HG03060 (cell line): ENCODE data around the gene C2CD2.
"Not testable (repeated sequence)": the region's sequence is repeated elsewhere in the genome, so short reads cannot be mapped to it uniquely, and the experiment has no call there.

Experiments used
- ATAC-seq: cut with Tn5 transposase; IDR thresholded peaks from one replicate; pipeline ENCODE4 v1.9.1; 2021; ENCODE audit warnings: low read depth, moderate number of reproducible peaks; ENCODE audit not compliant: unreplicated experiment

C2CD2 gene

DNA sequence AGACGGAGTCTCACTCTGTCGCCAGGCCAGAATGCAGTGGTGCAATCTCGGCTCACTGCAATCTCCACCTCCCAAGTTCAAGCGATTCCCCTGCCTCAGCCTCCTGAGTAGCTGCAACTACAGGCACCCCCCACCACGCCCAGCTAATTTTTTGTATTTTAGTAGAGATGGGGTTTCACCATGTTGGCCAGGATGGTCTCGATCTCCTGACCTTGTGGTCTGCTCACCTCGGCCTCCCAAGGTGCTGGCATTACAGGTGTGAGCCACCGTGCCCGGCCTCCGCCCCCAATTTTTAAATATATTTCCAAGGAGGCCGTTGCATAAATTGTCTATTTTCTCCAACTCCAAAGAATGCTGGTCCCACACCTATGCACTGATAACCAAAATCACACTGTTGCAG is 5.9 kb upstream of the C2CD2 start:
- ATAC-seq = not testable (repeated sequence)

DNA sequence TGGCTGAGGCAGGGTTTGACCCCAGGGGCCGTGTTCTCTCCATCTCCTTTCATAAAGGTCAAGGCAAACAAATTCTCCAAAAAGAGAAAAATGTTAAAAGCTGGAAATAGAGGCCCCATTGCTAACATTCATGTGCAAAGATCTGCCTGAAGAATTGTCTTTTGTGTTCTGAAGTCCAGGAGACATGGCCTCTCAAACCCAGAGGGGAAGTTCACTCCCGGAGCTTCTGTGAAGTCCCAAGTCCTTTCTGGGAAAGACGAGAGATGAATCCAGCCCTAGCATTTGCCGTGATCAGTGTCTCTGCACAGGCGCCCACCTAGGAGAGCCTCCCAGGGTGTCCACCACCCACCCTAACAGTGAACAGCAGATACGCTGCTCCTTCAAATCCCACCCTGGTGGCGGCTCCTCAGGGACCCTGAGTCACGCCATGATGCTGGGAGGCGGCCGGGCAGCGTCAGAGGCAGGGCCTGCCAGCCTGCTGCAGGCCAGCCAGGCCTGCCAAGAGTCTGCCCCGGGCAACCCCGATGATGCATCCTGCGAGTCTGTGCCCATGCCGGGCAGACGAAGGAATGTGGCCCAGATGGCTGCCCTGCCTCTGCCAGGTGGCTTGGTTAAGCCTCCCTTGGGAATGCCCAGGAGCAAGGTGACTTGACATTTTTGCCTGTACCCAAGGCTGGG is 5.2 kb upstream of the C2CD2 start:
- no peak for ATAC-seq

DNA sequence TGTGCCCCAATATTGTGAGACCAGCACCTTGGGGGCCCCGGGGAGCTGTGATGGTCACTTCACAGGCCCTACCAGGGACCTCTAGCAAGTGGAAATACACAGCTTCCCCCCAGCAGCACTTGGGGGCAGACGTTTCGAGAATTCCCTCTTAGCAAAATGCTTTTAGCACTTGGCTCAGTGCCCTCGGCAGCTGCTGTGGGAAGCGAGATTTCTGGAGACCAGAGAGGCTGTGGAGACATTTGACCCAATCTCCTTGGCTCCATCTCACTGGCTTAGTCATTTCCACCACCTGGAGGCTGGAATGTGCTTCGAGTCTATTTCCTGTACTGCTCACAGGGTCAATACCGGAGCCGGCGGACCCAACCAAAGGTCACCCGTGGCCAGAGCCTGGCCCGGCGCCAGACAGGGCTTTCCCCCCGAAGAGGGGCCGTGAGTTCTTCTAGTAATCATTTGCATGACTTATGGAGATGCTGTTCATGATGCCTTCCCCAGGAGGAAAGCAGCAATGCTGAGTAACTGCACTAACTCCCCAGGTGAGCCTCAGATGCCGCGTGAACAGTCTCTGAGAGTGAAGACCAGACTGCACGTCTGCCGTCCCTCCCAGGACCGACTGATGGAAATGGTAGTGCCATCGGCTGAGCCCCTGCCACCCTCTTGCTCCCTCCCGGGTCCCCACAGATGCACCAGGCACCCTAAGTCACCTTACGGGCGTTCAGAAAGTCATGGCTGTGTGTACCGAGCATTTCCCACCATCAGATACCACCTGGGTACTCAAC is 4.4 kb upstream of the C2CD2 start:
- no peak for ATAC-seq

DNA sequence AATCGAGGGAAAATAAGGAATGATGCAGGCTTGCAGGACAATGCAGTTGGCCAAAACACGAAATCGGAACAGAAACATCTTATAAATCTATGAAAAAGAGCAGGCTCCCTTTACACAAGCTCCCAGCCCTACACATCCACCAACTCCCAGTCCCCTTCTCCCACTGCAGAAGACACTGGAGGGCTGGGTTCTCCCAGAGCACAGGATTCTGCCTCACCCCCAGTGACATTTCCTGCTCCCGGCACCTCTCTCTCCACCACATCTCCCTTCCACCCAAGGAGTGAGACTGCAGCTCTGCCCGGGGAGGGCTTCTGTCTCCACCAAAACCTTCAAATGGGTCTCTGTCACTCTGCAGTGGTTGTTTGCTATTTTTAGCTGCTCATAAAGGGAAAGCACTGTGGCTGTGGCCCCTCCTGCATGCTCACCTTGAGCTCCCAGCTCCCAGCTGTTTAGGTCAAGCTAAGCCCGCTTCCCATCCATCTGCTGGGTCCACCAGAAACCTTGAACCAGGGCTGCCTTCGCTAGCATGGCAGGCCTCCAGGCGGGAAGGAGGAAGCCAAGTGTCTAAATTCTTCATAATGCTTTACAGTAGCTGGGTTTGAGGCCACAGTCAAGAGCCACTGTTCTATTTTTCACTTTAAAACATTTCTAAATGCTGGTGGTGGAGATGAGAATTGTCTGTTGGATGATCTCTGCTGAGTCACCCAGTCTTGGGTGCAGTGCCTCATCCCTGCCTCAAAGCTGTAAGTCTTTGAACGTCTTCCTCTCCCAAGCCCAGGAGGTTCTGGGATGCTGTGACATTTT is 3.3 kb upstream of the C2CD2 start:
- ATAC-seq = no peak

DNA sequence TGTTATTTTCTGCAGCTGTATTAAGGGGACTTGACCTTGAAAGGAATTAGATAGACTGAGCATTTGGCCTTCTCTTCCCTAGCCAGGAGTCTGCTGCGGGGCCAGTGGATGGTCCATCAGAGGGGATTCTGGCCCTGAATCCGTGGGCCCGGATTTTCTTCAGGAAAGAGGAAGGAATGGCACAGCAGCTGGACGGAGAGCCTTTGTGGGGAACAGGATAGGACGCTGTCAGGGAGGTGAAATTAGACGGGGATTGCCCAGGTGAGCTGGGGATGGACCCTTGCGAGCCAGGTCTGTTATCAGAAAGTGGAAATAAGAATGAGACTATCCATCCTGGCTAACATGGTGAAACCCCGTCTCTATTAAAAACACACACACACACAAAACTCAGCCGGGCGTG is 1.7 kb upstream of the C2CD2 start:
- no peak for ATAC-seq

DNA sequence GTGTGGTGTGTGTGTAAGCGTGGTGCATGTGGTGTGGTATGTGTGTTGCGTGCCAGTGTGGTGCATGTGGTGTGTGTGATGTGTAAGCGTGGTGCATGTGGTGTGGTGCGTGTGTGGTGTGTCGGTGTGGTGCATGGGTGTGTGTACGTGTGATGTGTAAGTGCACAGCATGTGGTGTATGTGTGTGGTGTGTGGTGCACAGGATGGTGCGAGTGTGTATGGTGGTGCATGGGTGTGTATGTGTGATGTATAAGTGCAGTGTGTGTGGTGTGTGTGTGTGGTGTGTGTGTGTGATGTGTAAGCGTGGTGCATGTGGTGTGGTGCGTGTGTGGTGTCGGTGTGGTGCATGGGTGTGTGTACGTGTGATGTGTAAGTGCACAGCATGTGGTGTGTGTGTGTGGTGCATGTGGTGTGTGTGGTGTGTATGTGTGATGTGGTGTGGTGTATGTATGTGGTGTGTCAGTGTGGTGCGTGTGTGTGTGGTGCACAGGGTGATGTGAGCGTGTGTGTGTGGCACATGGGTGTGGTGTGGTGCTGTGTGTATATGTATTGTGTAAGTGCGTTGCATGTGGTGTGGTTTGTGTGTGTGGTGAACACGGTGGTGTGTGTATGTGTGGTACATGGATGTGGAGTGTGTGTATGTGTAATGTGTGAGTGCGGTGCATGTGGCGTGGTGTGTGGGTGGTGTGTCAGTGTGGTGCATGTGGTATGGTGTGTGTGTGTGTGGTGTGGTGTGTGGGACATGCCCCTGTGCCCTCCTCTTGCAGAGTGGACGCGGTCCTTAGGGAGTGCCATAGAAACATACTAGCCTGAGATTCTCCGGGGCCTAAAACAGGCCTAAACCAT is 1.1 kb upstream of the C2CD2 start:
- no peak for ATAC-seq

DNA sequence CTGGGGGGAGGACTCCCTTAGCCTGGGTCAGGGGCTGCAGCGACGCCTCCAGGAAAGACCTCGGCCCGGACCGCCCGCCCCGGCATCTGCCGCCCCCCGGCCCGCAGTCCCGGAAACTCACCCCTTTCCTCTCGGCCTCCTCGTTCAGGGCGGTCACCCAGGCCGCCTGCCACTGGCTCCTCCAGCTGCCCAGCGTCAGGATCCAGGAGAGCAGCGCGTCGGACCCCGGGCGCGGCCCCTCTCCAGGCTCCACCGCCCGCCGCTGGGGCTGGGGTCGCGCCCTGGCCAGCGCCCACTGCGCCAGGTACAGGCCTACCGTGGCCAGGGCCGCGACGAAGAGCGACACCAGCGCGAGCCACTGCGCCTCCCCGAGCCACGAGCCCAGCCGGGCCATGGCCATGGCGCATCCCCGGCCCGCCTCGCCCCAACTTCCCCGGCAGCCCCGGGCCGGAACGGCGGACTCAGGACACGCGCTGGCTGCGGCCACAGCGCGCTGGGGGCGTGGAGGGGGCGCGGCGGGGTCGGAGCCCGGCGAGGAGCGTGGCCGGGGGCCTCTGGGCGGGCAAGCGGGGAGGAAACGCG is 478 bp downstream of the C2CD2 start:
- no peak for ATAC-seq

DNA sequence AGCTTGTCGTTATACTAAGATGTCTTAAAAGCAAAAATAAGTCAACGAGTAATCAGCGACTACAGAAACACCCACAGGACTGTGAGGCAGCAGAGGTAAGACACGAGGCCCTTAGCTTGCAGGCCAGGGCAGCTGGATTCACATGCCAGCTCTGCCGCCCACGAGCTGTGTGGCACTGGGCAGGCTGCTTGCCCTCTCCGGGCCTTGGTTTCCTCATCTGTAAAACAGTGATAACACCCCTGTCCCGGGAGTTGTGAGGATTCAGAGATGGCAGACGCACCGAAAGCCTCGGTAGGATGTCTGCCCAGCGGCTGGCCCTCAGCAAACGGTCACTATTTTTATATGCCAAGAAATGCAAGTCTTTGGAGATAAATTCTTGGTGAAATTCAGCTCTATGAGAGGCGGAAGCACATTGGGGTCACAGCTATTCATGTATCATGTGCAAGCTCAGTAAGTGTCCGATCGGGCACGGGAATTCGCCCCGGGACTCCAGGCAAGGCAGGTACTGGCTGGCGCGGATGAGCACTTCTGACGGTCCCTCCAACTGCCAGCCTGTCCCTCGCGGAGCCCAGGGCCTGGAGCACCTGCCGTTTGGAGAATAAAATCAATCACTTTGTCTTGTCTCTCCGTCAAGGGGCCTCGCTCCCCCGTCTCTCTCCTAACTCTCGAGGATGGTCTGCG is 1.1 kb downstream of the C2CD2 start:
- ATAC-seq = no peak

DNA sequence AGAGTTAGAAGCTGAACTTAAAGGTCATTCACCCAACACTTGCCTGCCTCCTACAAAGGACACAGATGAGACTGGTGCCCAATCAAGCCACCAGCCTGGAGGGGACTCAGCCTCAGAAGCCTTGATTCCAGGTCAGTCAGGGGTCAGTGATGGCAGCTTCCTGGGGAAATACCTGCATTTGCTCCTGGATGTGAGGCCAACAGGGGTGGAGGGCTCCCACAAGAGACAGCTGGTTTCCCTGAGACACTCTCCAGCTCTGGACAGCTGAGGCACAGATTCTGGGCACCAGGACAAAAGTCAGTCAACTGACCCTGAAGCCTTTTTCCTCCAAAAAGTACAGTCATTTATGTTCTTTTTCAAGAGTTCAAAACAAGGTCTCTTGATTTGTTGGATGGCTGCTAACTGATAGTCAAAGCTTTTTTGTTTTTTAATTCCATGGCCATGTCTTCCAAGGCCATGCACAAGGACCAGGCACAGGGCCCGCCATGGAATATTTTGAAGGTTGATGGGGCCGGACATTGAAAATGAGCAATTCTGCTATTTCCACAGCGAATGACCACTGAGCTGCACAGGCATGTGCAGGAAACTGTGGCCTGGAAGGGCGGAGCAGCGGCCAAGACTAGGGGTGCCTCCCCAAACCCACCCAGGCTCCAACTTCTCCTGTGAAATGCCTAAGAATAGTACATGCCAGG is 1.8 kb downstream of the C2CD2 start:
- ATAC-seq = no peak

DNA sequence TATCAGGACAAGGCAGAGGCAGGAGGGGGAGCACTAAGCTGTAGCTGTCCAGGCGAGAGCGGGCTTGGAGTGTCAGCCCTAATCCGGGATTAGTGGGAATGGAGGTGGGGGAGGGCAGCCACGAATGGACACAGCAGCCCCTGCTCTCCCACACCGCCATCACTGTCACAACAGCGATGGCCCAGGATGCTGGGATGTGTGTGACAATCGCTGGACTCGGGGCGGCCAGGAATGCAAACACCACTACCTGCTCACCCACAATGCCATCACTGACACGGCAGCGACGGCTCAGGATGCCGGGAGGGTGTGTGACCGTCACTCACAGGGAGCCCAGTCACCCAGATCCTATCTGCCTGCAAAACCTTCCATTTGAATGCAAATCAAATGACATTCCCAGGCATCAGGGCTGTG is 2.9 kb downstream of the C2CD2 start:
- ATAC-seq = no peak

DNA sequence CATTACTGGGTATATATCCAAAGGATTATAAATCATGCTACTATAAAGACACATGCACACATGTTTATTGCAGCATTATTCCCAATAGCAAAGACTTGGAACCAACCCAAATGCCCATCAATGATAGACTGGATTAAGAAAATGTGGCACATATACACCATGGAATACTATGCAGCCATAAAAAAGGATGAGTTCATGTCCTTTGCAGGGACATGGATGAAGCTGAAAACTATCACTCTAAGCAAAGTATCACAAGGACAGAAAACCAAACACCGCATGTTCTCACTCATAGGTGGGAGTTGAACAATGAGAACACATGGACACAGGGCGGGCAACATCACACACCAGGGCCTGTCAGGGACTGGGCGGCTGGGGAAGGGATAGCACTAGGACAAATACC is 4.2 kb downstream of the C2CD2 start:
- not testable (repeated sequence) for ATAC-seq

DNA sequence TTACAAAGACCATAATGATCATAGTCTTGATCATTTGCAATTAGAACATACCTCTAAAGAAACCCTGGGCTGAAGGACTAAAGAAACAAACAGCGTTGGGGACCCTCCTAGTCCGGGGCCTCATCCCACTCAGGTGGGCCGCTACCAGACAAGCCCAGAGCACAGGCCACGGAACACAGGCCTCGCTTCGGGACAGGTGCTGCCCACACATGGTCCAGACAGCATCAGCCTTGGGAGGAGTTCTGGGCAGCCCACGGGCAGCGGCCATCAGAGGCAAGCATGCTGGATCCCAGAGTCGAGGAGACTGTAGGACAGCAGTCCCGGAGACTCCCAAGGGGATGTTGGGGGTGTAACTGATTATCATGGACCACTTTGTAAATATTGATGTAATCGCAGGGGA is 4.9 kb downstream of the C2CD2 start:
- ATAC-seq = no peak

DNA sequence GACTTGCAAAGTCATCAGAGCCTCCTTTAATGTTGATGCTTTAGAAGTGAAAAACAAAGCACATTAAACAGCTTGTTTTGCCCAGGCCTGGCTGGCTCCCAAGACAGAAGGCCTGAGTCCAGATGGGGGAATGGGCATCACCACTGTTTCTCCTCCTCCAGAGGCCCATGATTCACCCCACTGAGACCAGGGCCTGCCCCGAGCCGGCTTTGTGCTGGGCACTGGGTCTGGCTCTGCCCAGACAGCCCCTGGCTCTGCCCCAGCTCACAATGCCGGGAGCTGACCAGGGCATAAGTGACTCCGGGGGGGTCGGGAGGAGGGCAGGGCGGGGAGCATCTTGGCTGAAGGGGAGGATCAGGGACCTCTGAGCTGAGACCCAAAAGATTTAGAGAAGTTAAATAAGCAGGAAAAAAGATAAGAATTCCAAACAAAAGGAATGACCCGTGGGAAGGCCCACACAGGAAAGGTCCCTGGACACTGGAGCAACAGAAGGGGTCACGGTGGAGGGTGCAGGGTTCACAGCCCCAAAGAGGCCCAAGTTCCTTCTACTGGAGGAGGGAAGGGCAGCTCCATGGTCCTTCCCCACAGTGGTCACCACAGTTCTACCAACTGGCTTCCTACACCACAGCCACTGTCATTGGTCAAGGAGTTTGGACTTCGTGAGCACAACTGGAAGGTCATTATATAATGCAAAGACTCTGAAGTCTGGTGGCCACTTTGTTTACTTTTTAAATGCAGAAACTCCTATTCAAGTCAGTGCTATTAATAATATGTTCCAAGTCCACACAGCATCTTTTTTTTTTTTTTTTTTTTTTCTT is 5.5 kb downstream of the C2CD2 start:
- ATAC-seq = no peak

DNA sequence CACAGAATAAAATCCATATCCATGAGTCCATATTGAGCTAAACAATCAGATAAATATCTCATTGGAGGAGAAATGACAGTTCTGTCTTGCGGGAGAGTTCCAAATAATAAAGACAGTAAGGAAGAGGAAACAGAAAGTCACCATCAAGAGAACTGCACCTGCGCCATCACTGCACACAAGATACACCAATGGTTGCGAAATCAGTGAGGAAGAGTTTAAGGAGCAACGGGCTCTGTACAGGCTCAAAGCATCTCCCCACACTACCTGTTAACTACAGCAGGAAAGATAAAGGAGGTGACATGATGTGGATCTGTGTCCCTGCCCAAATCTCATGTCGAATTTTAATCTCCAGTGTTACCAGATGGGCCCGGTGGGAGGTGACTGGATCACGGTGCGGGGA is 7.8 kb downstream of the C2CD2 start:
- no peak for ATAC-seq

DNA sequence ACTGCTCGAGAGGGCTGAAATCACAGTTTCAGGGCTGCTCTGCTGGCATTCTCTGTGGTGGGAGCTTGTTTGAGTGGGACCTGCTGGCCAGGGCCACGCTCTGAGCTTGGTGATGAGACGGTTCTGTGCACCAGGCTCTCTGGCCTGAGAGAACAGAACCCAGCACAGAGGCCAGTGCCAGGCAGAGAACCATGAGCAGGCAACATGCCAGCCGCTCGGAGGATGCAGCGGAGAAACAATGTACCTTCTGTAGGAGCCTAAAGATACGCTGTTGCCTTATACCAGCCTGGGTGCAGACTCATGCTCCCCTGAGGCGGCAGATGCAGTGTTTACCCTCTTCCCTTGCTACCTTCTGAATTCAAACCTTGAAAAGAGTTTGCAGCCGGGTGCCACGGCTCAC is 10.0 kb downstream of the C2CD2 start:
- no peak for ATAC-seq

DNA sequence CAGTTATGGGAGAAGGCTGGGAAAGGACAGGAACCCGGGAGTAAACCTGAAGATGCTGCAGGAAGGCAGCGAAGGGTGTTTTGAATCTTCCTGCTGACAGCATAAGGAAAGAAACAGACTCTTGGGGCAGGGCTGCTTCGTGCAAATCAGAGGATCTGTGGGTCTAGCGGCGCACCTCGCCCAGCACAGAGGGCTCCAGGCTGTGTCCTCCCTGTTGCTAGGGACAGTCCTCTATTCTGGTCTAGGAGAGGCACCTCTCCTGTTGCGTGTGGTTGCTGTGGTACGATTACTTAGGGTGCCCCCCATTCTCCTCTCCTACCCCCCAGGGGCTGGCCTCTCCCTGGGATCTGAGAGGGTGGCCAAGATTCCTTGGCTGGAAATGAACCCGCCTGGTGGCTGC is 11.4 kb downstream of the C2CD2 start:
- ATAC-seq = no peak

DNA sequence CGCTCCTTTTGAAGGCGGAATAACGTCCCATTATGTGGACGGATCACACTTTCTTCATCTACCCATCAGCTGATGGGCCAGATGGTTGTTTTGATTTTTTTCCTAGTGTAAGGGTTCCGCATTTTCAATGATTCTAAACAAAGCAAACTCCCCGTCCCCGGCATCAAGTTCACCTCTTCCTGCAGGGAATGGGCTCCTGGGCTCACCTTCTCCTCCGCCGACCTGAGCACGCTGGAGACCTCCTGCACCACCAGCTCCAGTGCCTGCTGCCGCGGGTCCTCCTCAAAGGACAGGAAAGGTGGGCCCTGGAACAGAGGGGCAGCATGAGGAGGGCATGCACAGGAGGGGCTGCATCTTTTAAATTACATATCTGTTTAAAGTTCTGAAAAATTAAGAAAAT is 11.9 kb downstream of the C2CD2 start:
- no peak for ATAC-seq

DNA sequence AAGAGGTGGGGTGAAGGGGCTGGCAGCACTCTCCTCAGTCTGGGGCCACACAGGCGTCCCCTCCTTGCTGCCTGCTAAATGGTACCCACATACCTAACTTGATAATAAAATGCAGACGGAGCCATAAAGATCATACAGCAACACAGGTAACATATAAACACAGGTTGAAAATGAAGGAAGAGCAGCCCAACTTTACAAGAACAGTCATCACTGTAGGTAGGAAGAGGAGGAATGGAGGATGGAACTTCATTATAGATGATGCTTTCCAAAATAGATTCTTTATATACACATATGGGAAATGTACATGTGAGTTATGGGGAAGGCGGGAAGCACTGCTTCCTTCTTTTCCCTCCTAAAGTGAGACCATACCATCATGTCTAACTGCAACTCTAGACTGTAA is 13.4 kb downstream of the C2CD2 start:
- ATAC-seq = no peak
